ENCODE data around the gene FIBIN. TPM values are rescaled to one million over a fixed set of nuclear protein-coding genes. Genes with fewer than 3 reads are reported as not detected.

Gene FIBIN
- total RNA-seq, 1 donor from 2014 or later: 0.75 TPM

- FAIRE-seq: peak; percentile 65
Observed at GRCh38 chr11:26971961-26972360, 22.0 kb upstream of the FIBIN start.

GRCh38 chr11:26974069-26974783, 19.7 kb upstream of the FIBIN start:
- Mint-ChIP-seq H3K36me3 (ENCODE audit: low read depth, unreplicated experiment) (no peaks in the 10 kb centered on the region), H3K4me3 (ENCODE audit: unreplicated experiment) (no peak overlapping the region), H3K27ac (ENCODE audit: unreplicated experiment) (no peak overlapping the region), H3K4me1 (ENCODE audit: low read depth, unreplicated experiment) (peaks cover 6% of the 10 kb centered on the region), H3K27me3 (ENCODE audit: low read depth, unreplicated experiment) (no peaks in the 10 kb centered on the region), H3K9me3 (ENCODE audit: unreplicated experiment) (no peaks in the 10 kb centered on the region)
- FAIRE-seq (peak; percentile 92), DNase-seq (ENCODE audit: low read depth) (peak; percentile 63)
- Histone ChIP-seq H3K4me2 (ENCODE audit: low read length) (no peak overlapping the region), H4K20me1 (ENCODE audit: insufficient read depth, low read length) (no peaks in the 10 kb centered on the region), H3K9me3 (ENCODE audit: insufficient read depth, low read depth, low read length) (peaks cover 1% of the 10 kb centered on the region), H3K4me1 (ENCODE audit: insufficient read depth, low read length) (peaks cover 16% of the 10 kb centered on the region), H3K27ac (ENCODE audit: low read depth, low read length) (no peak overlapping the region), H3K79me2 (ENCODE audit: insufficient read depth, low read length) (no peaks in the 10 kb centered on the region), H3K4me3 (ENCODE audit: insufficient read depth, low read depth, low read length) (no peak overlapping the region), H3K36me3 (ENCODE audit: insufficient read depth, low read length) (no peaks in the 10 kb centered on the region), H3K9ac (ENCODE audit: low read length) (no peak overlapping the region), H2AFZ (ENCODE audit: low read depth, low read length) (no peak overlapping the region), H3K27me3 (ENCODE audit: insufficient read depth, low read length) (no peaks in the 10 kb centered on the region)
- TF ChIP-seq EZH2 (IDR thresholded peaks at IDR 0.05; ENCODE audit: insufficient read depth, low read length) (no peak), CTCF (IDR thresholded peaks at IDR 0.05; ENCODE audit: insufficient read depth, low read depth, low read length) (no peak)

More at GRCh38 chr11:26971961-26972360, 22.0 kb upstream of the FIBIN start:
- Mint-ChIP-seq H3K4me1 (ENCODE audit: low read depth, unreplicated experiment) (peaks cover 6% of the 10 kb centered on the region), H3K27ac (ENCODE audit: unreplicated experiment) (no peak overlapping the region), H3K9me3 (ENCODE audit: unreplicated experiment) (no peaks in the 10 kb centered on the region), H3K27me3 (ENCODE audit: low read depth, unreplicated experiment) (no peaks in the 10 kb centered on the region), H3K36me3 (ENCODE audit: low read depth, unreplicated experiment) (no peaks in the 10 kb centered on the region), H3K4me3 (ENCODE audit: unreplicated experiment) (no peak overlapping the region)
- Histone ChIP-seq H3K27ac (ENCODE audit: low read depth, low read length) (no peak overlapping the region), H3K4me2 (ENCODE audit: low read length) (no peak overlapping the region), H3K9me3 (ENCODE audit: insufficient read depth, low read depth, low read length) (no peaks in the 10 kb centered on the region), H3K4me1 (ENCODE audit: insufficient read depth, low read length) (peaks cover 16% of the 10 kb centered on the region), H3K27me3 (ENCODE audit: insufficient read depth, low read length) (no peaks in the 10 kb centered on the region), H3K4me3 (ENCODE audit: insufficient read depth, low read depth, low read length) (no peak overlapping the region), H2AFZ (ENCODE audit: low read depth, low read length) (no peak overlapping the region), H3K9ac (ENCODE audit: low read length) (no peak overlapping the region), H3K36me3 (ENCODE audit: insufficient read depth, low read length) (no peaks in the 10 kb centered on the region), H3K79me2 (ENCODE audit: insufficient read depth, low read length) (no peaks in the 10 kb centered on the region), H4K20me1 (ENCODE audit: insufficient read depth, low read length) (no peaks in the 10 kb centered on the region)
- no peak for TF ChIP-seq CTCF (IDR thresholded peaks at IDR 0.05; ENCODE audit: insufficient read depth, low read depth, low read length)
- TF ChIP-seq EZH2 (IDR thresholded peaks at IDR 0.05; ENCODE audit: insufficient read depth, low read length): no peak
- DNase-seq (ENCODE audit: low read depth): peak; percentile 26

- Mint-ChIP-seq H3K36me3 (ENCODE audit: low read depth, unreplicated experiment) (no peaks in the 10 kb centered on the region), H3K27me3 (ENCODE audit: low read depth, unreplicated experiment) (no peaks in the 10 kb centered on the region), H3K4me3 (ENCODE audit: unreplicated experiment) (no peak overlapping the region), H3K9me3 (ENCODE audit: unreplicated experiment) (peaks cover 7% of the 10 kb centered on the region), H3K27ac (ENCODE audit: unreplicated experiment) (no peak overlapping the region), H3K4me1 (ENCODE audit: low read depth, unreplicated experiment) (peaks cover 6% of the 10 kb centered on the region)
- Histone ChIP-seq H3K4me3 (ENCODE audit: insufficient read depth, low read depth, low read length) (no peak overlapping the region), H3K4me1 (ENCODE audit: insufficient read depth, low read length) (peaks cover 16% of the 10 kb centered on the region), H4K20me1 (ENCODE audit: insufficient read depth, low read length) (no peaks in the 10 kb centered on the region), H3K4me2 (ENCODE audit: low read length) (no peak overlapping the region), H3K9ac (ENCODE audit: low read length) (no peak overlapping the region), H3K27me3 (ENCODE audit: insufficient read depth, low read length) (no peaks in the 10 kb centered on the region), H3K9me3 (ENCODE audit: insufficient read depth, low read depth, low read length) (peaks cover 2% of the 10 kb centered on the region), H2AFZ (ENCODE audit: low read depth, low read length) (no peak overlapping the region), H3K36me3 (ENCODE audit: insufficient read depth, low read length) (no peaks in the 10 kb centered on the region), H3K27ac (ENCODE audit: low read depth, low read length) (no peak overlapping the region), H3K79me2 (ENCODE audit: insufficient read depth, low read length) (no peaks in the 10 kb centered on the region)
- TF ChIP-seq CTCF (IDR thresholded peaks at IDR 0.05; ENCODE audit: insufficient read depth, low read depth, low read length) (no peak), EZH2 (IDR thresholded peaks at IDR 0.05; ENCODE audit: insufficient read depth, low read length) (no peak)
- FAIRE-seq (no peak), DNase-seq (ENCODE audit: low read depth) (no peak)
Observed at GRCh38 chr11:26974996-26975395, 18.9 kb upstream of the FIBIN start.

All from astrocyte (in vitro differentiated cells and primary cell).